ENCODE data around the gene MAVS.
"Not testable (repeated sequence)": the region's sequence is repeated elsewhere in the genome, so short reads cannot be mapped to it uniquely, and the experiment has no call there.

MAVS gene

GRCh38 chr20:3815703-3816315 lies 30.8 kb upstream of the MAVS start:
- no peak for DNase-seq

GRCh38 chr20:3818155-3819151 lies 28.2 kb upstream of the MAVS start:
- DNase-seq: no peak

- DNase-seq: no peak
These were observed 27.1 kb upstream of the MAVS start for GRCh38 chr20:3819411-3820047.

- peak; percentile 66 for DNase-seq
These were observed 26.4 kb upstream of the MAVS start, which contains the start of gene AP5S1 for GRCh38 chr20:3820048-3820900. Gene AP5S1 (plus strand): TSS chr20:3820547. CDS start chr20:3822118, 1,571 bp downstream.

DNA sequence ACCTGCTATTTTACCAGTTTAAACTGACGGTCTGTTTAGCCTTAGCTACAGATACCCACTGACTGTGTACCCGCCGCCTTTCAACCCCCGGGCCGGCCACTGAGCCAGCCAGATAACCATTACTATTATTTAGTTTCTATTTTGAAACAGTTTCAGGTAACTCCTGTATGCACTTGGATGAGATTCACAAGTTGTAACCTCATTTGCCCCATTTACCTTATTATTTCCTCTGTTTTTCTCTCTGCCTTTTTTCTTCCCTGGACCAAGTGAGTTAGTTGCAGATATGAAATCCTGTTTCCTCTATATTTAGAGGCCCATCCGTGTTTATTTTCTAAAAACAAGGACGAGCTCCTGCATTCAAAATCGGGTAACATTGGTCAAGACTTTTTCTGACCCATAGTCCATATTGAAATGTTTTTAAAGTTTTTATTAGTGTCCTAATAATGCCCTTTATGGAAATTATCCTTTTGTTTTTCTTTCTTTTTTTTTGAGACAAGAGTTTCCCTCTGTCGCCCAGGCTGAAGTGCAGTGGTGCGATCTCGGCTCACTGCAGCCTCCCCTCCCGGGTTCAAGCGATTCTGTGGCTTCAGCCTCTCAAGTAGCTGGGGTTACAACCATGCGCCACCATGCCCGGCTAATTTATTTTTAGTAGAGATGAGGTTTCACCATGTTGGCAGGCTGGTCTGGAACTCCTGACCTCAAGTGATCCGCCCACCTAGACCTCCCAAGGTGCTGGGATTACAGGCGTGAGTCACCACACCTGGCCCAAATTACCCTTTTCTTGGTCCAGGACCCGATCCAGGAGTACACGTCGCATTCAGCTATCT lies 25.5 kb upstream of the MAVS start:
- no peak for DNase-seq

DNA sequence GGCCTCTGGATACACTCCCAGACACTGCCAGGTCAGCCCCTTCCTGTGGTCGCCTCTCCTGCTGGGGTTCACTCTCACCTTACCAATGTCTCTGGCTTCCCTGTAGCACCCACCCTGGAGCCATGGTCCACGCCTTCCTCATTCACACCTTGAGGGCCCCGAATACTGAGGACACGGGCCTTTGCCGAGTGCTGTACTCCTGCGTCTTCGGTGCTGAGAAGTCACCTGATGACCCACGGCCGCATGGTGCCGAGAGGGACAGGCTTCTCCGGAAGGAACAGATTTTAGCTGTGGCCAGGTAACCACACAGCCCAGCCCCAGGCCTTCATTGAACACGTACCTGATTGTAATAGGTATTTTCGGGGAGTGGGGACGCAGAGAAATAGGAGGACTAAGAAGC lies 24.6 kb upstream of the MAVS start:
- DNase-seq: no peak

DNA sequence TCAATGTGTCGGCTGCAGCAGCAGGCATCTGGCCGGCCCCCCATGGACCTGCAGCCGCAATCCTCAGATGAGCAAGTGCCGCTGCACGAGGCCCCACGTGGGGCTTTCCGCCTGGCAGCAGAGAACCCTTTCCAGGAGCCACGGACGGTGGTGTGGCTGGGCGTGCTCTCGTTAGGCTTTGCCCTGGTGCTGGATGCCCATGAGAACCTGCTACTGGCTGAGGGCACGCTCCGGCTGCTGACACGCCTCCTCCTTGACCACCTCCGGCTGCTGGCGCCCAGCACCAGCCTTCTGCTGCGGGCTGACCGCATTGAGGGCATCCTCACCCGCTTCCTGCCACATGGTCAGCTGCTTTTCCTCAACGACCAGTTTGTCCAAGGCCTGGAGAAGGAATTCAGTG lies 22.8 kb upstream of the MAVS start:
- no peak for DNase-seq

DNA sequence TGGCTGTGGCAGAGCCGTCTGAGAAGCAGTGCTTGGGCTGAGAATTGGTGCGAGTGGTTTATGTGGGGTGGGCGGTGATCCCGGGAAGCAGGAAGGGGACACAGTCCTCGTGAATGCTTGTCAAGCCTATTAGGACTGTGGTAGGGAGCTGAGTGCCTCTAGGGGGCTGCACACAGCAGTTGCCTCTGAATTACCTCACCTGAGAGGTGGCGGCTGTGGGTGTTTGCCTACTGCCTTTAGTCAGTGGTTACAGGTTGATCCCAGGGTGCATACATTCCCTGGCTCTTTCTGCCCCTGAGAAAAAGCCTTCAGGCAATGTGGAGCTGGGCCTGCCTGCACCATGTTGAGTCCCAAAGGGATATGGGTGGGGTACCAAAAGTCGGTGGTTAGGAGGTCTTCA lies 21.1 kb upstream of the MAVS start:
- no peak for DNase-seq

GRCh38 chr20:3826420-3826819 lies 20.2 kb upstream of the MAVS start:
- no peak for DNase-seq

- DNase-seq: no peak
These were observed 17.8 kb upstream of the MAVS start for GRCh38 chr20:3828798-3829197.

- not testable (repeated sequence) for DNase-seq
These were observed 16.7 kb upstream of the MAVS start for GRCh38 chr20:3829891-3830290.

DNA sequence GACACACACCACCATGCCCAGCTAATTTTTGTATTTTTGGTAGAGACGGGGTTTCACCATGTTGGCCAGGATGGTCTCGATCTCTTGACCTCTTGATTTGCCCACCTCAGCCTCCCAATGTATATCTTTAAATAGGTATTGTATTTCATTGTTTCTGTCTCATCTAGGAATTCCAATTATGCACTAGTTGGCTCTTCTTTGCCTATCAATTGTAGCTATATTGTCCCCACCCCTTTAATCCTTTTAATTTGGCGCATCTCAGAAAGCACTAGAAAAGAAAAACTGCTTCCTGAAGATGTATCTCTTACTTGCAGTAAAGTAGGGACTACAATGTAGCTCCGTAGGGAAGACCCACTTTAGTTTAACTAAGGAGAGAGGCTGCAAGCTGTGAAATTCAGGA lies 10.5 kb upstream of the MAVS start:
- DNase-seq: no peak

DNA sequence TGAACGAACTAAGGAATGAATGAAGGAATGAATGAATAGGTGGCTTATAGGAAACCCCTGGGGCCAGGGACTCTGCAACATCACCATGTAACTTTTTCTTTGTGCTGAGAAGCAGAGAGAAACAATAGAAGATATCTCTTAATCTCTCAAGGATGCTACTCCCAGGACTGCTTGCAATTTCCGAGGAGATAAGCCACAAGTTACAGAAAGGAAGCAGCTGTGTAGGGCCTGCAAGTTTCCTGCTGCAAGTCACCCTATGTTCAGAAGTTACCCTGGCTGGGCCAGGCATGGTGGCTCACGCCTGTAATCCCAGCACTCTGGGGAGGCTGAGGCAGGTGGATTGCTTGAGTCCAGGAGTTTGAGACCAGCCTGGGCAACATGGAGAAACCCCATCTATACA lies 7.3 kb upstream of the MAVS start:
- no peak for DNase-seq

GRCh38 chr20:3840201-3840600 lies 6.4 kb upstream of the MAVS start:
- not testable (repeated sequence) for DNase-seq

- no peak for DNase-seq
These were observed 4.2 kb upstream of the MAVS start for GRCh38 chr20:3842348-3842930.

GRCh38 chr20:3843490-3843889 lies 3.1 kb upstream of the MAVS start:
- DNase-seq: no peak

DNA sequence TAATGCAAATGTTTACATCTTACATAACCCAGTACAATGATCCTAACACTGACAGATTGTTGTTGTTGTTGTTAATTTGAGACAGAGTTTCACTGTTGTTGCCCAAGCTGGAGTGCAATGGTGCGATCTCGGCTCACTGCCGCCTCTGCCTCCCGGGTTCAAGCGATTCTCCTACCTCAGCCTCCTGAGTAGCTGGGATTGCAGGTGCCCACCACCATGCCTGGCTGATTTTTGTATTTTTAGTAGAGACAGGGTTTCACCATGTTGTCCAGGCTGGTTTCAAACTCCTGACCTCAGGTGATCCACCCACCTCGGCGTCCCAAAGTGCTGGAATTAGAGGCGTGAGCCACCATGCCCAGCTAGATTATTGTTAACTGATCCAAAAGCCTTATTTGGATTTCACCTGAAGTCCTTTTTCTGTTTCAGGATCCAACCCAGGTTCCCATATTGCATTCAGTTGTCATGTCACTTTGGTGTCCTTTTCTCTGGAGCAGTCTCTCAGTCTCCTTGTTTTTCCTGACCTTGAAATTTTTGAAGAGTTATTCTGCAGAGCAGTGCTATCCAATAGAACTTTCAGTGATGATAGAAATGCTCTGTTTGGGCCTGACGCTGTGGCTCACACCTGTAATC lies 2.5 kb upstream of the MAVS start:
- not testable (repeated sequence) for DNase-seq

DNA sequence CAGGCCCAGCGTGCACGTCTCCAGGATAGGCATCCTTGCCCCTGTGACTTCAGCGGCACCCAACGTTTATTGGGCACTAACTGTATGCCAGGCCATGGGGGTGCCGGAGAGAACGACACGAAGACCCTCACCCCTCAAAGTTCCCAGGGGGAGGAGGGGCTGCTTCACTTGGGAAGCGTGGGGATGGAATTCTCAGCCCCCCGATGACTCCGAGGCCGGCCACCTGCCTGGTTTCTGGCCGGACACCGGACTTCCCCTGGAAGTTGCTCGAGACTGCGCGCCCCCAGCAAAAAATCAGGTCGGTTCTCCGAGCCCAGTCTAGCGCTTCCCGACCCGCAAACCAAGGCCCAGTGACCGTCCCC lies 275 bp upstream of the MAVS start:
- no peak for DNase-seq

DNA sequence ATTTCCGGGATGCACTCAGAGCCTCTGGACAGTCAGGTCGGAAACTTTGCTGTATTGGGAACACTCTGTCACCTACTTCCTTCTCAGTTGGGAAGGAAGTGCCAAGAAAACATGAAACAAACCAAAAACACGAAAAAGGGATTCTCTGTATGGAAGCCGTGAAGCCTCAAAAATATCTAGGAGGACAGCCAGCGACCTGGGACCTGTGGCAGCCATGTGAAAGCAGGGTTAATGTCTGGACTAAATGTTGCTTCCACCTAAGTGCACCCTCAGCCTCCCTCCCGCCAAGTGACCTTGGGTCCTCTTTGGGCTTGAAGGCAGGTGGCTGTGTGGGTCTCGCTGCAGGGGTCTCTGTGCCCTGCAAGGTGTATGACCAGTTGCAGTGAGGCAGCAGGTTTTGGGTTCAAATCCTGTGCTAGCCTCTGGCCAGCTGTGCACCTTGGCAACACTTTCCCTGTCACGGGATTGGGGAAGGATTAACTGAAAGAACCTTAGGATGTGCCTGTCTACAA lies 851 bp downstream of the MAVS start:
- no peak for DNase-seq

DNA sequence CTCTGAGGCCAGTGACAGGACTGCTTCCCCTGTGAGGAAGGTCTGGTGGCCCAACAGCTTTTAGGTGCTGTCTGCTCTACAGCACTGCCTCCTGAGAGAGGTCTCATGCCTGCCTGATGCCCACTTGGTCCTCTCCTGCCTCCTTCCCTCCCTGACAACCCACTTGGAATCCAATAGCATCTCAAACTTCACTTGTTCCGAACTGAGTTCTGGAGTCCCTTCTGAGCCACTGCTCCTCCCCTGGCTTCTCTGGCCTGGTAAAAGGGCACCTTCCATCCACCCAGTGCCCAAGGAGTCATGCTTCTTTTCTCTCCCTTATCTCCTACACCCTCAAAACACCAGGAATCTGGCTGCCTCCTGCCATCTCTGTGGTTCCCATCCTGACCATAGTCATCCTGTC lies 1.9 kb downstream of the MAVS start:
- no peak for DNase-seq

- no peak for DNase-seq
These were observed 7.8 kb downstream of the MAVS start for GRCh38 chr20:3854462-3854871.

Measured in NCI-H2081 treated with DMSO at 0.1 percent for 48 hours (cell line).